ENCODE measurements around the gene TNFRSF12A. TPM values are rescaled to one million over a fixed set of nuclear protein-coding genes. Genes with fewer than 3 reads are reported as not detected.

The TNFRSF12A gene
- total and polyA plus RNA-seq, 2 of the 4 experiments (the other 2 are of a cell fraction): 103 to 304 TPM

DNA sequence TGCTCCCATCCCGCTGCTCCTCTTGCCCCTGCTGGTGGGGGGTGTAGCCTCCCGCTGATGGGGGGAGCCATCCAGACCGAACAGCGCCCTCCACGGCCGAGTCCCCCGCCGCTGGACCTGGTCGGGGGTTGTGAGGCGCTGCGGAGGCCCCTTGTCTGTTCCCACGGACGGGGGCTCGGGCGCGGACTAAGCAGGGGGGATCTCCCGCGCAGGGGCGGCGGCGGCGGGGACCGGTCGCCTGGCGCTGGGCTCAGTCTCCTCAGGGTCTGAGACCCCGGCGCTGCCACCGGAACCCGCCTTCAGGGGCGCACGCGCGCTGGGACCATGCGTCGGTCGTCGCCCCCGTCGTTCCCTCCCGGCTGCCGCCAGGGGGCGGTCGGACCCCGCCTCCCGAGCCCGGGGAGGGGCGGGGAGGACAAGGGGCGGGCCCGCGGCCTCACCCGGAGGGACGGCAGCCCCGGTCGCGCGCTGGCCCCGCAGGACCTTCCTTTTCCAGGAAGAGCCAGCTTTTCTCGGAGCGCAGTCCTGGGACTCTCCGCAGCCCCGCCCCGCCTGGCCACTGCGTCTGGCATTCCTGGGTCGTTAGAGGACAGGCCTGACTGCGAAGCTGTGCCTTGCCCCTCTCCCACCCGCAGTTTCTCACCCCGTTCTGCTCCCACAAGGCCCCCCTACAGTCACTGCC, 39.0 kb downstream of the TNFRSF12A start (continued):
- TF ChIP-seq FOS (IDR thresholded peaks at IDR 0.05; ENCODE audit: low read depth, low read length) (no peak), MXI1 (IDR thresholded peaks at IDR 0.05; ENCODE audit: borderline replicate concordance, low read depth, low read length) (0 out of 2 replicates have a peak, but pooled peaks have one; percentile 45)

DNA sequence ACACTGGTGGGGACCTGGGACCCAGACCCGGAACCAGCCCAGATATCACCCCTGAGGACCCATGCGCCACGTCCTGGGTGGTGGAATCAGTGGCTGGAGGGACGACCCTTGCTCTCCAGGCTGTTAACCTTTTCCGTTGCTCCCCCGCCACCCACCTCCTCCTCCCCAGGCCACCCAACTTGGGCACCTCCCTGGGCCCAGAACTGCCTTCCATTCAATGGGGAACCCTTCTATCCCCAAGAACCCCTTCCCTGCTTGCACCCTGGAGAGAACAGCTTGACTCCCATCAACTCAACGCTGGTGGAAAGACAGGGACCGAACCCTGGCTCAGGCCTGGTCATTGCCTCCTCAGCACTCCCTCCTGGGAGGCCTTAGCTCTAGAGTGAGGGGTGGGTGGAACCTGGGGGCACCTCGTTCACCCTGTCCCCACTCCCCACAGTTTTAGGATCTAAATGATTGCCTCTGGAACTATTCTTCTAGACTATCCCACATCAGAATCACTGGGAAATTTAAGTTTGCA, 39.6 kb downstream of the TNFRSF12A start:
- BruUV-seq (replicated peaks): no TSS peak
- Histone ChIP-seq H2AK9ac (replicated peaks; ENCODE audit: low read depth, low read length, poor library complexity) (peak overlapping the region; percentile 21), H4K8ac (ENCODE audit: low read depth in 2 of 2, low read length in 2 of 2) (peak overlapping the region; percentile 87 to 100), H3K9me3 (ENCODE audit: control insufficient read depth, insufficient read depth, low read length) (no peaks in the 10 kb centered on the region), H3K9ac (ENCODE audit: low read depth, low read length) (peak overlapping the region; percentile 71), H3K4me2 (ENCODE audit: low read depth, low read length) (peak overlapping the region; percentile 71), H2AFZ (replicated peaks; ENCODE audit: low read length, poor library complexity) (peak overlapping the region; percentile 100), H3K9me1 (ENCODE audit: insufficient read depth, low read length) (peaks cover 9% of the 10 kb centered on the region), H3K4me1 (ENCODE audit: control insufficient read depth, insufficient read depth, low read length) (peaks cover 8% of the 10 kb centered on the region), H2BK15ac (ENCODE audit: low read depth, low read length) (peak overlapping the region; percentile 90; the same call in 1 of the 3 replicates), H2BK5ac (ENCODE audit: low read depth, low read length, poor library complexity, severe bottlenecking) (peak overlapping the region; percentile 84), H3K27ac (ENCODE audit: insufficient read depth, low read length) (peak overlapping the region; percentile 89), H3K23ac (ENCODE audit: low read depth, low read length) (peak overlapping the region; percentile 35; the same call in 1 of the 2 replicates), H2AK5ac (ENCODE audit: low read depth, low read length) (peak overlapping the region; percentile 74), H2BK120ac (ENCODE audit: low read depth, low read length) (peak overlapping the region; percentile 48; the same call in 1 of the 2 replicates), H3K27me3 (ENCODE audit: control insufficient read depth, insufficient read depth, low read length) (no peaks in the 10 kb centered on the region; the same call in 1 of the 2 replicates), H4K20me1 (ENCODE audit: insufficient read depth, low read length) (no peaks in the 10 kb centered on the region; the same call in 1 of the 2 replicates), H3K14ac (replicated peaks; ENCODE audit: low read depth, low read length) (peak overlapping the region; percentile 88), H3K56ac (ENCODE audit: extremely low read depth, insufficient read depth, low read length) (no peak overlapping the region), H3K36me3 (ENCODE audit: control insufficient read depth, insufficient read depth, low read length) (no peaks in the 10 kb centered on the region), H2BK20ac (ENCODE audit: low read depth, low read length) (peak overlapping the region; percentile 35; the same call in 1 of the 2 replicates), H4K91ac (ENCODE audit: insufficient read depth, low read depth, low read length) (peak overlapping the region; percentile 62), H3K4me3 (ENCODE audit: insufficient read depth, low read depth, low read length) (peak overlapping the region; percentile 27), H3K4ac (ENCODE audit: low read depth, low read length) (peak overlapping the region; percentile 93), H3K79me1 (ENCODE audit: low read depth in 1 of 2, low read length in 2 of 2) (peaks cover 0 to 16% of the 10 kb centered on the region in 2 experiments; a peak in 1 of 4 replicates), H3K18ac (ENCODE audit: low read depth, low read length) (peak overlapping the region; percentile 82), H4K5ac (ENCODE audit: low read depth, low read length) (peak overlapping the region; percentile 93)
- dilution Hi-C loops (cut with HindIII; ENCODE audit: low sequenced_read_pairs, unreplicated experiment): no loop called here
- TF ChIP-seq MAZ (IDR thresholded peaks at IDR 0.05; ENCODE audit: borderline replicate concordance, low read depth, low read length): no peak
- no peak for TF ChIP-seq RCOR1 (IDR thresholded peaks at IDR 0.05; ENCODE audit: insufficient replicate concordance, low read length)
- TF ChIP-seq, protein P1, sequence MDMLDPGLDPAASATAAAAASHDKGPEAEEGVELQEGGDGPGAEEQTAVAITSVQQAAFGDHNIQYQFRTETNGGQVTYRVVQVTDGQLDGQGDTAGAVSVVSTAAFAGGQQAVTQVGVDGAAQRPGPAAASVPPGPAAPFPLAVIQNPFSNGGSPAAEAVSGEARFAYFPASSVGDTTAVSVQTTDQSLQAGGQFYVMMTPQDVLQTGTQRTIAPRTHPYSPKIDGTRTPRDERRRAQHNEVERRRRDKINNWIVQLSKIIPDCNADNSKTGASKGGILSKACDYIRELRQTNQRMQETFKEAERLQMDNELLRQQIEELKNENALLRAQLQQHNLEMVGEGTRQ (IDR thresholded peaks at IDR 0.05; ENCODE audit: low read depth, low read length): no peak
- TF ChIP-seq MAFK (IDR thresholded peaks at IDR 0.05; ENCODE audit: low read depth, low read length): no peak
- in situ Hi-C loops (cut with MboI; ENCODE audit: low sequenced_read_pairs): loop anchor here (5.0 kb wide), 1 partner anchor 43 kb away; no protein-coding TSS in a partner anchor
- intact Hi-C loops (cut with micrococcal nuclease): loop anchor here (1.0 to 2.0 kb wide), 4 partner anchors 47 to 107 kb away; no protein-coding TSS in a partner anchor
- DNase-seq (no peak), ATAC-seq (ENCODE audit: low read depth) (no peak)
- WGBS, 2 experiments (ENCODE audit: extremely low coverage in 2 of 2, insufficient read length in 1 of 2): no CpG with 5 or more reads among the region's 9 CpGs
- ChIA-PET CTCF (interaction anchor here (0.6 to 2.2 kb wide), 8 partner anchors 12 to 112 kb away, joined by 3 to 9 read pairs (median 4); no protein-coding TSS in a partner anchor), POLR2A (ENCODE audit: unreplicated experiment) (no interaction called here)

Data from IMR-90 (cell line).